ENCODE measurements around the gene MRGPRF. TPM values are rescaled to one million over a fixed set of nuclear protein-coding genes. Genes with fewer than 3 reads are reported as not detected.

Gene MRGPRF
- total RNA-seq, 6 experiments from 2014 or later: 1.6 to 3.4 (median 2.0) TPM

DNA sequence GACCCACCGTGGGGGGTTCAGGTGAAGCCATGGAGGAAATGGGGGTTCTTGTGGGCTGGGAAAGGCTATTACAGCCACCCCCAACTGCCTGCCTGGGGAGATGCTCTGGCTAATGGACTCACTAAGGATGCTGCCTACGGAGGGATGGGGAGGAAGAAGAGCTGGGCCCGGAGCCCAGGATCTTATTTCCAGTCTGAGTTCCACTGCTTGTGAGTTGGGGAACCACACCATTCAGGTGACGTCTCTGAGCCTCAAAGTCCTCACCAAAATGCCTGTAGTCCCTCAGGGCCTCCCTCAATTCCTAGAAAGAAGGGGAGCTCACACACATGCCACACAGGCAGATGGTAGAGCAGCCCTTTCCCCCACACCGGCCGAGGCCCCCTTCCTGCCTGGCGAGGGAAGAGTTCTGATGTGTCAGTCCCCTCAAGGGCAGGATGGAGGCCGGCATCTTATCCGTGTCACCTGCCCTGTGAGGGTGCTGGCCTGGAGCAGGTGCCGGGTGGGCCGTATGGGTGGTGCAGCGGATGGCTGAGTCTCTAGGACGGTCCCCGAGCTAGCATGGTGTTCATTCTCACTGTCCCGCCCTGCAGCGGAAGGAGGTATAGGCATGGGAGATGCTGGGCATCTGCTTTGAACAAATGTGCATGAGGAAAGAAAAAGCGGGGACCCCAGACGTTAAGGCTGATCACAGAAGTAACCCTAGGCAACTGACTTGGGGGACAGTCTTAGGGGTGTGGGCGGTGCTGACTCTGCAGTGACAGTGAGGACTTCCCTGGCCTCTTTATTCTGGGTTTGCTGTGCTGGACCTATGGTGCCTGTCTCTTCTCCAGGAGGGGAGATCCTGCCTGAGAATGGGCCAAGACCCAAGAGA lies 15.7 kb downstream of the MRGPRF start:
- no peak for TF ChIP-seq POLR2A (IDR thresholded peaks at IDR 0.05)
- TF ChIP-seq, protein P1, sequence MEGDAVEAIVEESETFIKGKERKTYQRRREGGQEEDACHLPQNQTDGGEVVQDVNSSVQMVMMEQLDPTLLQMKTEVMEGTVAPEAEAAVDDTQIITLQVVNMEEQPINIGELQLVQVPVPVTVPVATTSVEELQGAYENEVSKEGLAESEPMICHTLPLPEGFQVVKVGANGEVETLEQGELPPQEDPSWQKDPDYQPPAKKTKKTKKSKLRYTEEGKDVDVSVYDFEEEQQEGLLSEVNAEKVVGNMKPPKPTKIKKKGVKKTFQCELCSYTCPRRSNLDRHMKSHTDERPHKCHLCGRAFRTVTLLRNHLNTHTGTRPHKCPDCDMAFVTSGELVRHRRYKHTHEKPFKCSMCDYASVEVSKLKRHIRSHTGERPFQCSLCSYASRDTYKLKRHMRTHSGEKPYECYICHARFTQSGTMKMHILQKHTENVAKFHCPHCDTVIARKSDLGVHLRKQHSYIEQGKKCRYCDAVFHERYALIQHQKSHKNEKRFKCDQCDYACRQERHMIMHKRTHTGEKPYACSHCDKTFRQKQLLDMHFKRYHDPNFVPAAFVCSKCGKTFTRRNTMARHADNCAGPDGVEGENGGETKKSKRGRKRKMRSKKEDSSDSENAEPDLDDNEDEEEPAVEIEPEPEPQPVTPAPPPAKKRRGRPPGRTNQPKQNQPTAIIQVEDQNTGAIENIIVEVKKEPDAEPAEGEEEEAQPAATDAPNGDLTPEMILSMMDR (IDR thresholded peaks at IDR 0.05): no peak
- 94% methylated on average over 6 of the region's 19 CpGs for WGBS (ENCODE audit: insufficient coverage, low coverage, low lambda C conversion rate, missing lambda C conversion rate)
- no peak for ATAC-seq
- DNase-seq: peak in 1 of 3 donors; percentile 37
- Histone ChIP-seq H3K36me3 (no peaks in the 10 kb centered on the region), H3K4me3 (no peak overlapping the region), H3K27me3 (no peaks in the 10 kb centered on the region), H3K9me3 (no peaks in the 10 kb centered on the region), H3K4me1 (peaks cover 0 to 21% (median 3%) of the 10 kb centered on the region in 4 donors), H3K27ac (no peak overlapping the region)
- intact Hi-C loops (cut with DNase I): no loop called here

DNA sequence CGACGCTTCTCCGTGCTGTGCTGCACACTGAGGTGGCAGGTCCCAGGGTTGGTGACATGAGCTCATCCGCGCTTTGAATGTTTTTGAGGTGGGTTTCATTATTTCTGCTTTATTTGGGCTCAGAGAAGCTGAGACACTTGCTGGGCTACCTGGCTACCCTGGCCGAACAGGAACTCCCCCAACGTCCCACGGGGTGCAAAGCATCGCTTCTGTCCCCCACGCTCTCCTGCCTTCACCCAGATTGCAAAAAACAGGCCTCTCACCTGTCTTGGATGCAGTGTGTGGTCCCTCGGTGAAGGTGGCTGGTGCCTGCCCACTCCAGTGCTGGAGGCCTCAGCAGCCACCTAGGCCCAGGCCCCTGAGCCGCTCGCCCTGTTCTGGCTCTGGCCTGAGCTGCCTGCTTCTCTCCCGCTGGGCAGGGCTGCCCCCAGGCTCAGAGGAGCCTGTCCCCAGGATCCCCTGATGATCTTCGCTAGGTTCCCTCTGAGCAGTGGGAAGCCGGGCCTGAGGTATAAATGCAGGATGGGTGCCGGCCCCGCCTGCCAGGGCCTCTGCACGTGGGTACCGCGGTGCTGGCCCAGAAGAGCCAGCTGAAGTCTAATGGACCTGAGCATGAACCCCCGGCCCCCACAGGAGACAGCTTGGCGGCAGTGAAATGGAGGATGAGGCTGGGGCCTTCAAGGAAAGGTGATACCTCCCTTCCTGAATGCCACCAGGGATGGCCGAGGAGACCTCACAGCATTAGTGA lies 16.5 kb downstream of the MRGPRF start:
- DNase-seq (peak in 1 of 3 donors; percentile 37), ATAC-seq (no peak)
- Histone ChIP-seq H3K9me3 (no peaks in the 10 kb centered on the region), H3K4me1 (peaks cover 0 to 21% (median 3%) of the 10 kb centered on the region in 4 donors), H3K27ac (no peak overlapping the region), H3K4me3 (no peak overlapping the region), H3K36me3 (no peaks in the 10 kb centered on the region), H3K27me3 (no peaks in the 10 kb centered on the region)
- TF ChIP-seq, protein P1 (IDR thresholded peaks at IDR 0.05): no peak
- TF ChIP-seq POLR2A (IDR thresholded peaks at IDR 0.05): no peak
- intact Hi-C loops (cut with DNase I): no loop called here
- WGBS (ENCODE audit: insufficient coverage, low coverage, low lambda C conversion rate, missing lambda C conversion rate): 92% methylated on average over 10 of the region's 24 CpGs

DNA sequence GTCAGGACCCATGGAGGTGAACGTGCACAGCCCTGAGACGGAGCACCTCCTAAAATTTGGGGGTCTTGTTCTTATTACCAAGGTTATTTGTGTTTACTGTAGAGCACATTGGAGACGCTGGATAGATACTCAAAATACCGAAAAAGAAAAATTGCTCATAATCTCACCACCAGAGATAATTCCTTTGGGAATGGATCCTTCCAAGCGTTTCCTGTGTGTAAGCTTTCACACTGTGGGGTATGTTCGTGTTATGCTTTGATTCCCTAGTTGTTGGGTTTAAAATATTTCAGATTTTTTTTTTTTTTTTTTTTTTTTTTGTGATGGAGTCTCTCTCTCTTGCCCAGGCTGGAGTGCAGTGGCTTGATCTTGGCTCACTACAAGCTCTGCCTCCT lies 18.2 kb downstream of the MRGPRF start:
- Histone ChIP-seq H3K27ac (no peak overlapping the region), H3K4me3 (no peak overlapping the region), H3K27me3 (no peaks in the 10 kb centered on the region), H3K9me3 (no peaks in the 10 kb centered on the region), H3K36me3 (no peaks in the 10 kb centered on the region), H3K4me1 (peaks cover 0 to 6% (median 0%) of the 10 kb centered on the region in 4 donors)
- 90% methylated on average over 5 of the region's 6 CpGs for WGBS (ENCODE audit: insufficient coverage, low coverage, low lambda C conversion rate, missing lambda C conversion rate)
- no peak for ATAC-seq
- TF ChIP-seq POLR2A (IDR thresholded peaks at IDR 0.05): no peak
- TF ChIP-seq, protein P1 (IDR thresholded peaks at IDR 0.05): no peak
- intact Hi-C loops (cut with DNase I): no loop called here
- DNase-seq: no peak

DNA sequence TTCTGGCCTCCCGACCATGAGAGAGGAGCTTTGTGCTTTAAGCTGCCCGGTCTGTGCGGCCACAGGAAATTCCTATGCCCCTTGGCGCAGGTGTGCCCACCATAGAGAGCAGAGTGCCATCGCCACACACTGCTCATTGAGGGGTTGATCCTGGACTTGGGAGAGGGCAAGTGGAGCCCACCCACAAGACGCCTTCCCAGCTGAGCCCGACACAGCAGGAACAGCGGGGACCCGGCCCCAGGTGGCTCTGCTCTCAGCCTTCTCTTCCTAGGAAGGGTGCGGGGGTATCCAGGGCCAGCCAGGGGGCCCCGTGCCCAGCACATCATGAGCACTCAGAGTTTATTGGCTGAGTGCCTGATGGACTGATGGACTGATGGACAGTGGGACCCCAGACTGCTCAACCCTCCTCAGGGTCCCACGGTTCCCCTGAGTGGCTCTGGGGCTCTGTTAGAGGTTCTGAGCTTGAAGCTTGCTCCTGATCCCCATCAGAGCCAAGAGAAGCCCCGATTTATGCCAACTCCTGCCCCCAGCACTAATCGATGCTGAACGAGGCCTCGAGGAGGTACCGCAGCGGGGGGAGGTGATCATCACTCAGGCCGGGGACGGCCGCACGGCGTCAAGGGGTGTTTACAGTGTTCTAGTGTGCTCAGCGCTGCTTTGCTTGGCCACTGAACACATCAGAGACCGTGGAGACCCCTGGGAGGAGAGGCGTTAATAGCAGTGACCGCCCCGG lies 18.7 kb downstream of the MRGPRF start:
- TF ChIP-seq, protein P1 (IDR thresholded peaks at IDR 0.05): no peak
- no peak for TF ChIP-seq POLR2A (IDR thresholded peaks at IDR 0.05)
- intact Hi-C loops (cut with DNase I): no loop called here
- Histone ChIP-seq H3K4me3 (no peak overlapping the region), H3K36me3 (no peaks in the 10 kb centered on the region), H3K27ac (no peak overlapping the region), H3K9me3 (no peaks in the 10 kb centered on the region), H3K27me3 (no peaks in the 10 kb centered on the region), H3K4me1 (peaks cover 0 to 6% (median 0%) of the 10 kb centered on the region in 4 donors)
- ATAC-seq (no peak), DNase-seq (peak in 1 of 3 donors; percentile 41)
- WGBS (ENCODE audit: insufficient coverage, low coverage, low lambda C conversion rate, missing lambda C conversion rate): 92% methylated on average over 12 of the region's 28 CpGs
